ENCODE measurements around the gene MAPKAPK3. TPM values are rescaled to one million over a fixed set of nuclear protein-coding genes. Genes with fewer than 3 reads are reported as not detected.

The MAPKAPK3 gene
- total RNA-seq, 1 donor from 2014 or later: 38.1 TPM

- Histone ChIP-seq H3K27ac (no peak overlapping the region), H3K36me3 (no peaks in the 10 kb centered on the region), H3K4me1 (no peaks in the 10 kb centered on the region), H3K9me3 (no peaks in the 10 kb centered on the region), H3K27me3 (no peaks in the 10 kb centered on the region), H3K4me3 (no peak overlapping the region)
- DNase-seq (ENCODE audit: extremely low spot score in 2 of 2): no peak
- no peak for TF ChIP-seq POLR2AphosphoS5 (IDR thresholded peaks at IDR 0.05; ENCODE audit: insufficient read depth in 1 of 2, low read depth in 1 of 2)
- TF ChIP-seq, protein P1, sequence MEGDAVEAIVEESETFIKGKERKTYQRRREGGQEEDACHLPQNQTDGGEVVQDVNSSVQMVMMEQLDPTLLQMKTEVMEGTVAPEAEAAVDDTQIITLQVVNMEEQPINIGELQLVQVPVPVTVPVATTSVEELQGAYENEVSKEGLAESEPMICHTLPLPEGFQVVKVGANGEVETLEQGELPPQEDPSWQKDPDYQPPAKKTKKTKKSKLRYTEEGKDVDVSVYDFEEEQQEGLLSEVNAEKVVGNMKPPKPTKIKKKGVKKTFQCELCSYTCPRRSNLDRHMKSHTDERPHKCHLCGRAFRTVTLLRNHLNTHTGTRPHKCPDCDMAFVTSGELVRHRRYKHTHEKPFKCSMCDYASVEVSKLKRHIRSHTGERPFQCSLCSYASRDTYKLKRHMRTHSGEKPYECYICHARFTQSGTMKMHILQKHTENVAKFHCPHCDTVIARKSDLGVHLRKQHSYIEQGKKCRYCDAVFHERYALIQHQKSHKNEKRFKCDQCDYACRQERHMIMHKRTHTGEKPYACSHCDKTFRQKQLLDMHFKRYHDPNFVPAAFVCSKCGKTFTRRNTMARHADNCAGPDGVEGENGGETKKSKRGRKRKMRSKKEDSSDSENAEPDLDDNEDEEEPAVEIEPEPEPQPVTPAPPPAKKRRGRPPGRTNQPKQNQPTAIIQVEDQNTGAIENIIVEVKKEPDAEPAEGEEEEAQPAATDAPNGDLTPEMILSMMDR (IDR thresholded peaks at IDR 0.05): no peak
- TF ChIP-seq POLR2A (IDR thresholded peaks at IDR 0.05): no peak
- intact Hi-C loops (cut with DNase I): no loop called here
Measured at GRCh38 chr3:50695031-50695430, 78.1 kb downstream of the MAPKAPK3 start.

DNA sequence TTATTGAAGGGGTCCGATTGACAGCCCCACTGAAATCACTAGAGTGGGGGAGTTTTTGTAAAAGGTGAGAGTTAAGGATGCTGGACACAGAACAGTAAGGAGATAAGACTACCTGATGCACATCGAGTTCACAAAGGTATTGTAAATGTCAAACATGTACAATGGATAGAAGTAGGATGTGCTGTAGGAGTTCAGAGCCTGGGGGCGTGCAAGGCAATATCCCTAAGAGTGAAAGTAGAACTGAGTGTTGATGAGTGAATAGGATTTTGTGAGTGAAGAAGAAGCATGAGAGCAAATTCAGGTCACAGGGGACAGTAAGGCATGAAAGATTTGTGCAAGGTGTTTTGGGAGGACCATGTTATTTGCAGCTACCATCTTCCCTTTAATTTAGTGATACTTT, 79.3 kb downstream of the MAPKAPK3 start:
- H3K4me1 ChIP-seq: no peaks in the 10 kb centered on the region
- intact Hi-C loops (cut with DNase I): no loop called here
- no peaks in the 10 kb centered on the region for H3K36me3 ChIP-seq
- no peak overlapping the region for H3K27ac ChIP-seq
- H3K9me3 ChIP-seq: no peaks in the 10 kb centered on the region
- TF ChIP-seq POLR2A (IDR thresholded peaks at IDR 0.05) (no peak), POLR2AphosphoS5 (IDR thresholded peaks at IDR 0.05; ENCODE audit: insufficient read depth in 1 of 2, low read depth in 1 of 2) (no peak)
- TF ChIP-seq, protein P1 (IDR thresholded peaks at IDR 0.05): no peak
- no peak overlapping the region for H3K4me3 ChIP-seq
- no peaks in the 10 kb centered on the region for H3K27me3 ChIP-seq
- DNase-seq (ENCODE audit: extremely low spot score in 2 of 2): no peak

DNA sequence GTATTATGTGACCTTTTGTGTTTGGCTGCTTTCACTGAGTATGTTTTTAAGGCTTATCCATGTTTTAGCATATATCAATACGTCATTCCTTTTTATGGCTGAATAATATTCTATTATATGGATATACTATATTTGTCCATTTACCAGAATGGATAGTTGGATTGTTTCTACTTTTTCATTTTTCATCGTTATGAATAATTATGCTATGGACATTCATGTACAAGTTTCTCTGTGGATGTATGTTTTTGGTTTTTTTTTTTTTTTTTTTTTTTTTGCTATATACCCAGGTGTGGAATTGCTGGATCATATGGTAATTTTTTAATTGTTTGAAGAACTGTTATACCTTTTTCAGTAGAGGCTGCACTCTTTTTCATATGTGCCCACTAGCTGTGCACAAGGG, 81.3 kb downstream of the MAPKAPK3 start:
- Histone ChIP-seq H3K9me3 (no peaks in the 10 kb centered on the region), H3K36me3 (no peaks in the 10 kb centered on the region), H3K27me3 (no peaks in the 10 kb centered on the region), H3K4me1 (no peaks in the 10 kb centered on the region), H3K27ac (no peak overlapping the region), H3K4me3 (no peak overlapping the region)
- DNase-seq (ENCODE audit: extremely low spot score in 2 of 2): no peak
- intact Hi-C loops (cut with DNase I): no loop called here
- TF ChIP-seq, protein P1 (IDR thresholded peaks at IDR 0.05): no peak
- TF ChIP-seq POLR2AphosphoS5 (IDR thresholded peaks at IDR 0.05; ENCODE audit: insufficient read depth in 1 of 2, low read depth in 1 of 2) (no peak), POLR2A (IDR thresholded peaks at IDR 0.05) (no peak)

Small RNA genes lying within 50 kb of the gene (microRNA-seq; reads per million reads assigned to microRNA genes)
- gene MIR4787 (ENCODE audit: borderline number of aligned reads, borderline replicate concordance): 4.8 reads per million, percentile 3 among the genes with 10 or more reads in this experiment

Small RNA genes lying within 50 kb of the gene (small RNA-seq; reads per million reads assigned to genes)
- gene MIR4787 (not detected), gene PPIAP69 (not detected)

Other genes starting within 250 kb of the MAPKAPK3 start
- gene CACNA2D2, start 113.5 kb upstream of the MAPKAPK3 start, total RNA-seq: 2.5 TPM
- 10.8 TPM for gene C3orf18, start 49.4 kb upstream of the MAPKAPK3 start, total RNA-seq
- gene HEMK1, start 47.6 kb upstream of the MAPKAPK3 start, total RNA-seq: 3.4 TPM
- 21.9 TPM for gene CISH, start 5.4 kb upstream of the MAPKAPK3 start, total RNA-seq
- 0.98 TPM for gene DOCK3, start 57.8 kb downstream of the MAPKAPK3 start, total RNA-seq

Measured in vagina (tissue), 2 donors.